ENCODE data around the gene JOSD1. TPM values are rescaled to one million over a fixed set of nuclear protein-coding genes. Genes with fewer than 3 reads are reported as not detected.

Gene JOSD1
- total and polyA plus RNA-seq, 2 donors (not counting 1 experiment from before 2014, with no cell fraction given) = 78.7 to 94.8 TPM

- POLR2A ChIA-PET = interaction anchor here (0.6 to 0.9 kb wide), 2 partner anchors 11 to 25 kb away, joined by 3 to 4 read pairs; partner anchors contain the start of gene JOSD1
- 99% methylated on average over 5 of the region's 5 CpGs for WGBS (ENCODE audit: insufficient coverage)
These were observed 25.9 kb downstream of the JOSD1 start for GRCh38 chr22:38674888-38675287.

More at GRCh38 chr22:38674888-38675287, 25.9 kb downstream of the JOSD1 start:
- Histone ChIP-seq H2AFZ (ENCODE audit: insufficient read depth, low read depth, low read length, poor library complexity, severe bottlenecking) (no peak overlapping the region), H3K4me1 (ENCODE audit: control insufficient read depth in 2 of 2, insufficient read depth in 2 of 2, low read length in 2 of 2) (no peaks in the 10 kb centered on the region), H4K20me1 (ENCODE audit: control insufficient read depth, insufficient read depth, low read length, poor library complexity, severe bottlenecking) (no peaks in the 10 kb centered on the region), H3K79me2 (ENCODE audit: control insufficient read depth, insufficient read depth, low read length) (no peaks in the 10 kb centered on the region), H3K9ac (ENCODE audit: low read length) (no peak overlapping the region), H3K36me3 (replicated peaks in 1 of 2; ENCODE audit: control extremely low read depth in 1 of 2, control insufficient read depth in 1 of 2, extremely low read depth in 1 of 2, insufficient read depth in 2 of 2, low read length in 1 of 2) (peaks cover 7 to 9% of the 10 kb centered on the region in 2 experiments), H3K9me3 (ENCODE audit: control extremely low read depth in 1 of 3, control insufficient read depth in 2 of 3, insufficient read depth in 1 of 3, low read length in 2 of 3) (no peaks in the 10 kb centered on the region), H3K4me2 (replicated peaks; ENCODE audit: low read depth, low read length, poor library complexity, severe bottlenecking) (no peak overlapping the region), H3K27me3 (replicated peaks in 1 of 4; ENCODE audit: control extremely low read depth in 1 of 4, control insufficient read depth in 3 of 4, insufficient read depth in 4 of 4, low read length in 3 of 4) (no peaks in the 10 kb centered on the region), H3K27ac (ENCODE audit: low read length in 2 of 2) (no peak overlapping the region), H3K4me3 (ENCODE audit: control extremely low read depth in 1 of 5, extremely low read depth in 1 of 5, insufficient read depth in 1 of 5, low read depth in 2 of 5, low read length in 4 of 5) (no peak overlapping the region)
- Mint-ChIP-seq H3K27me3 (no peaks in the 10 kb centered on the region), H3K27ac (no peak overlapping the region), H3K4me1 (no peaks in the 10 kb centered on the region), H3K9me3 (ENCODE audit: insufficient read depth) (no peaks in the 10 kb centered on the region), H3K4me3 (no peak overlapping the region)
- TF ChIP-seq EZH2 (IDR thresholded peaks at IDR 0.05; ENCODE audit: borderline replicate concordance, insufficient read depth, low read depth, low read length, poor library complexity, severe bottlenecking) = no peak
- TF ChIP-seq CTCF (IDR thresholded peaks at IDR 0.05) = no peak
- ATAC-seq (ENCODE audit: low read depth) (no peak), DNase-seq (no peak)
- CTCF ChIA-PET = interaction anchor here (0.7 to 0.8 kb wide), 2 partner anchors 25 to 623 kb away, joined by 4 read pairs; no protein-coding TSS in a partner anchor
- intact Hi-C loops (cut with micrococcal nuclease) = no loop called here
